ENCODE data around the gene ZNF101.
"Not testable (repeated sequence)": the region's sequence is repeated elsewhere in the genome, so short reads cannot be mapped to it uniquely, and the experiment has no call there.

DNA sequence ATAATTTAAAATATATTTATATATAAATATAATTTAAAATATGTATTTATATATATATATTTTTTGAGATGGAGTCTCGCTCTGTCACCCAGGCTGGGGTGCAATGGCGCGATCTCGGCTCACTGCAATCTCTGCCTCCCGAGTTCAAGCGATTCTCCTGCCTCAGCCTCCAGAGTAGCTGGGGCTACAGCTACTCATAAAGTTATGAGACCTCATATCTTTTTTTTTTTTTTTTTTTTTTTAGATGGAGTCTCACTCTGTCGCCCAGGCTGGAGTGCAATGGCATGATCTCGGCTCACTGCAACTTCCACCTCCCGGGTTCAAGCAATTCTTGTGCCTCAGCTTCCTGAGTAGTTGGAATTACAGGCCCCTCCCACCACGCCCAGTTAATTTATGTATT is 20.4 kb downstream of the ZNF101 start:
- TF ChIP-seq CTCF (IDR thresholded peaks at IDR 0.05 in 2 of 3, conservative IDR thresholded peaks at IDR 0.05 in 1 of 3; ENCODE audit: borderline replicate concordance in 1 of 3, insufficient read depth in 1 of 3, low read depth in 2 of 3, low read length in 2 of 3); SP1 (IDR thresholded peaks at IDR 0.05; ENCODE audit: low read depth); REST (IDR thresholded peaks at IDR 0.05; ENCODE audit: low read depth): not testable (repeated sequence)
